Measurements from ENCODE around the gene RAB11FIP5. TPM values are rescaled to one million over a fixed set of nuclear protein-coding genes. Genes with fewer than 3 reads are reported as not detected.

RAB11FIP5 gene, protein sequence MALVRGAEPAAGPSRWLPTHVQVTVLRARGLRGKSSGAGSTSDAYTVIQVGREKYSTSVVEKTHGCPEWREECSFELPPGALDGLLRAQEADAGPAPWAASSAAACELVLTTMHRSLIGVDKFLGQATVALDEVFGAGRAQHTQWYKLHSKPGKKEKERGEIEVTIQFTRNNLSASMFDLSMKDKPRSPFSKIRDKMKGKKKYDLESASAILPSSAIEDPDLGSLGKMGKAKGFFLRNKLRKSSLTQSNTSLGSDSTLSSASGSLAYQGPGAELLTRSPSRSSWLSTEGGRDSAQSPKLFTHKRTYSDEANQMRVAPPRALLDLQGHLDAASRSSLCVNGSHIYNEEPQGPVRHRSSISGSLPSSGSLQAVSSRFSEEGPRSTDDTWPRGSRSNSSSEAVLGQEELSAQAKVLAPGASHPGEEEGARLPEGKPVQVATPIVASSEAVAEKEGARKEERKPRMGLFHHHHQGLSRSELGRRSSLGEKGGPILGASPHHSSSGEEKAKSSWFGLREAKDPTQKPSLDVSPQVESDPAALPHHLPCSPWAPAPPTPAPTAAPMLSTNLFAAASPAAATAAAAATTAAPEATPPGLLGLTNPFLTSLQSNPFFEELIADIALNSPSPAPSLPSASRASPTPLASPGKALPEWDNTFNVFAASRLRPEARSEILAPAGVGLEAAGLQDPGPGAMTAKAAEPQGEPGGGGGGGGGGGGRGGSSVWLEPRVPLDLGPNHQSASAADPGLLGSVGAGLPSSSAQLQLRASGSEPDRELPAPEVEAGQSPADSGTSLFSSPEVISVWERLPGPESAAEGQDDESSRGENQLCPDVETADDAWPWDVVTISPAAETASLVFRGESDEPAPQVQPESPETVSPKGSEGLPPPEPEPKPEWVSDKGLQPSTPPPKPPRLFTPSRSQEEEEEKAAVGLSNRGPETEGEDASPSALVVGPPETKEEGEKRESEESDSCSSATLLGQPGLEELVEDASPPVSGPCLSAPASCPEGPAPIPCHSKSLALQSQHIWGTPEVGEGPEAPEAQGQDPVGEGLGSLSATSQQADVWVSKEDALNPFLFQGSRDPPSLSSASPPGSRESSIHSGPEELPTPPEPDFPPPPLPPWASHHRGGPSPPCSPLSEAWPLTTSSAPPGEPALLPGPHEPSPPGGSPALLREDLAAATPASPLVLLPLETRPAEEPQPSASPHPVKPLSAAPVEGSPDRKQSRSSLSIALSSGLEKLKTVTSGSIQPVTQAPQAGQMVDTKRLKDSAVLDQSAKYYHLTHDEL (N-terminal part only)
- total RNA-seq: 10 to 100 TPM; 34.4 to 39.4 (median 37.3) TPM

DNA sequence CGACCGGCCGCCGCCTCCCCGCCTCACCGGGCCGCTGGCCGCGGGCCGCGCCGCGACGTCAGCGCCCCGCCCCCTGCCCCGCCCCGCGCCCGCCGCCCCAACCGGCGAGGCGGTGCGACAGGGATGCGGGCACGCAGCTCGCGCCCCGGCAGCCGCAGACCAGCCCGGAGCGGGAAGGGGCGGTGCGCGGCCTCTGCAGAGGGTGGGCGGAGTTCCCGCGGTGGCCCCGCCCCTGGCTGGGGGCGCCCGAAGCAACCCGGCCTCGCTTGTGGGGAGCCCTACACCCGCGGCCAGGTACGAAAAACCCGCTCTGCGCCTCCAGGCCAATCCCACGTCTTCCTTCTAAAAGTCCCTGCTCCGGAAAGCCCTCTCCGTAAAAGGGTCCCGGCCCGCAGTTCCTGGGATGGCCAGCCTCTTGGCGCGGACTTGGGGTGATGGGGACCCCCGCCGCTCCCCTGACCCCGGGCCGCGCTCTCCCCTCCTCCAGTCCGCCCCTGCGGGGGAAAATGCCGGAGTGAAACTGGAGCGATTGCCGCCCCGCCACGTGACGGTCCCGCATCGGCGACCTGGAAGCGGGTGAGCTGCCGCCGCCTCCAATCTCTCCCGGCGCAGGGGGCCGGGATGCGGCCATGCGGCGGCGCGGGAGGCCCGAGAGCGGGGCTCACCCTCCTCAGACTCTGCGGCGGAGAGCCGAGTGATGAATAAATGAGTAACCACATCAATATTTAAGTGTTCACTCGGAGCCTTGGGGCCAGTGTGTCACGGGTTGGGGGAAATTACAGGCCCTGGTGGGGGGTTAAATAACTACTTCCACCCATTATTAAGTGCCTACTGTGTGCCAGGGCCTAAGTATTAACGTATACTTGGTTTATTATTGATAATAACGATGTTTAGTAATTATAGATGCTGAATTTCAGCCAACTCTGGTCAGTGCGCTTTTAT is at the start of gene RAB11FIP5:
RAB11FIP5 (minus strand) TSS at position 36 of the 942 bp plus-strand sequence. CDS start 171 bp downstream, outside the sequence.
- WGBS, 2 donors: 16 to 17% methylated on average over 8 to 10 of the region's 93 CpGs
- no peaks in the 10 kb centered on the region for H3K36me3 ChIP-seq
- peak within 1 kb of the TSS; percentile 72 to 94 (median 84) for H3K4me3 ChIP-seq (replicated peaks in 1 of 3)
- H3K27ac ChIP-seq: peak within 1 kb of the TSS; percentile 54 to 91 (median 84)
- intact Hi-C loops (cut with DNase I): no loop called here
- H3K27me3 ChIP-seq: no peaks in the 10 kb centered on the region
- DNase-seq: peak; percentile 76 to 83
- H3K4me1 ChIP-seq: peaks cover 16% of the 10 kb centered on the region in 2 donors
- H3K9me3 ChIP-seq: no peaks in the 10 kb centered on the region
- TF ChIP-seq, protein P1, sequence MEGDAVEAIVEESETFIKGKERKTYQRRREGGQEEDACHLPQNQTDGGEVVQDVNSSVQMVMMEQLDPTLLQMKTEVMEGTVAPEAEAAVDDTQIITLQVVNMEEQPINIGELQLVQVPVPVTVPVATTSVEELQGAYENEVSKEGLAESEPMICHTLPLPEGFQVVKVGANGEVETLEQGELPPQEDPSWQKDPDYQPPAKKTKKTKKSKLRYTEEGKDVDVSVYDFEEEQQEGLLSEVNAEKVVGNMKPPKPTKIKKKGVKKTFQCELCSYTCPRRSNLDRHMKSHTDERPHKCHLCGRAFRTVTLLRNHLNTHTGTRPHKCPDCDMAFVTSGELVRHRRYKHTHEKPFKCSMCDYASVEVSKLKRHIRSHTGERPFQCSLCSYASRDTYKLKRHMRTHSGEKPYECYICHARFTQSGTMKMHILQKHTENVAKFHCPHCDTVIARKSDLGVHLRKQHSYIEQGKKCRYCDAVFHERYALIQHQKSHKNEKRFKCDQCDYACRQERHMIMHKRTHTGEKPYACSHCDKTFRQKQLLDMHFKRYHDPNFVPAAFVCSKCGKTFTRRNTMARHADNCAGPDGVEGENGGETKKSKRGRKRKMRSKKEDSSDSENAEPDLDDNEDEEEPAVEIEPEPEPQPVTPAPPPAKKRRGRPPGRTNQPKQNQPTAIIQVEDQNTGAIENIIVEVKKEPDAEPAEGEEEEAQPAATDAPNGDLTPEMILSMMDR (IDR thresholded peaks at IDR 0.05): no peak
- TF ChIP-seq POLR2A (IDR thresholded peaks at IDR 0.05): peak in 1 of 2 donors; percentile 44

DNA sequence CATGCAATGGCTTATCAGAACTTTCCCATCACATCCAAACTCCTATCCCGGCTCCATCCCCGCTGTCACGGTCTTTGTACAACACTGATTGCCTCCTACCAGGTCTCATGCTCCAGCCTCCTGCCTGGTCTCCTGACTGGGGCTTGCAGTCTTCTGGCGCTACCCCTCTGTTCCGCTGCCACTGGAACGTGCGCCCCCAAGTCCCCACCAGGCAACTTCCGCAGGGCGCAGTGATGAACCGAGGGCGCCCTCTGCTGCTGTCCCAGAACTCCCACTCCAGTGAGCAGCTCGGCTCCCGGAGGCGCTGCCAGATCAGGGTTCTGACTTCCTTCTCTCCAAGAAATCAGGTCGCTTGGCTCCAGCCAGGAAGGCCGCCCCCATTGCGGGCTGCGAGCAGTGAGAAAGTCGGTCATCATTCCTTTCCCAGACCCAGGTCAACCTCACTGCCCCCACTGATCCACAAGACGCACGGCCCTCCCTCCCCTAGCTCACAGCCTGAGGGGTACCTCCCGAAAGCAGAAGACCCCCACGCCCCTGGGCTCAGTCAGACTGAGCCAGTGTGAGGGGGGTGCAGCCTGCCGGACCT is 43.9 kb upstream of the RAB11FIP5 start:
- H3K27me3 ChIP-seq: peaks cover 10% of the 10 kb centered on the region
- WGBS, 2 donors: 11 to 12% methylated on average over 9 to 18 of the region's 24 CpGs
- no peak overlapping the region for H3K27ac ChIP-seq
- peaks cover 0 to 7% of the 10 kb centered on the region in 2 donors for H3K4me1 ChIP-seq
- no peaks in the 10 kb centered on the region for H3K36me3 ChIP-seq
- H3K9me3 ChIP-seq: no peaks in the 10 kb centered on the region
- intact Hi-C loops (cut with DNase I): no loop called here
- peak; percentile 52 to 53 for DNase-seq
- no peak overlapping the region for H3K4me3 ChIP-seq (replicated peaks in 1 of 3)
- TF ChIP-seq, protein P1 (IDR thresholded peaks at IDR 0.05): peak in 5 of 6 experiments; percentile 20 to 75 (median 52)
- TF ChIP-seq POLR2A (IDR thresholded peaks at IDR 0.05): no peak

DNA sequence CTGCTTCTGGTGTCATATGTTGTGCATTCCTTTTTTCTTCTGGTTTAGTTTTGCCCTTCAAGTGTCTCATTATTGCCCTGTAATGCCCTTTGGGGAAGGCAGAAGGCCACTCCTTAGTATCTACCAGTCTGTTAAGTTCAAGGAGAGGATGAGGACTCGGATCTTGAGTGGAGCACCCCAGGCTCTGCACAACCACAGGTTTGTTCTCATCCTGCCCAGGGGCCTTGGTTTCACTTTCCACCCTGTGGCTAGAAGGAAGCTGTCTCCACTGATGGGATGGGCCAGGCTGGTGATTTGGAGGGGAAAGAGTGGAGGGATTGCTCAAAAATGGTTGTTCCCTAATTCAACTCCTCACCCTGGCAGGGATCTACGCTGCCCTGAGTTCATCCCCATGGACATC is 30.2 kb upstream of the RAB11FIP5 start:
- Histone ChIP-seq H3K4me3 (replicated peaks in 1 of 3) (no peak overlapping the region), H3K27ac (no peak overlapping the region), H3K36me3 (no peaks in the 10 kb centered on the region), H3K27me3 (no peaks in the 10 kb centered on the region), H3K9me3 (no peaks in the 10 kb centered on the region), H3K4me1 (no peaks in the 10 kb centered on the region)
- intact Hi-C loops (cut with DNase I): no loop called here
- no peak for DNase-seq
- WGBS, 2 donors: 83 to 84% methylated on average over 2 of the region's 2 CpGs
- no peak for TF ChIP-seq POLR2A (IDR thresholded peaks at IDR 0.05)
- TF ChIP-seq, protein P1 (IDR thresholded peaks at IDR 0.05): no peak

DNA sequence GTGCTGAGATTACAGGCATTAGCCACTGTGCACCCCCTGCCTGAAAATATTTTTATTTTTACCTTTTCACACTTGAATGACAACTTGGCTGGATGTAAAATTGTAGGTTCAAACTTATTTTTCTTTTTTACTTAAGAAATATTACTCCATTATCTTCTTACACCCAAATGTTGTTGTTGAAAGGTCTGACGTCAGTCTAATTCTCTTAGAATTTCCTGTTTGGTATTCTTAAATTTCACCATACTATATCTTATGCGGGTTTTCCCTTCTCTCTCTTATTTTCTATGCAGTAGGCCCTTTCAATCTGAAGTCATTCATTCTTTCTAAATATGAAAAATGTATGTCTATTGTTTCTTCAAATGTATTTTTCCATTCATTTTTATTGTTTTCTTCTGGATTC is 29.1 kb upstream of the RAB11FIP5 start:
- H3K27me3 ChIP-seq: no peaks in the 10 kb centered on the region
- no peak overlapping the region for H3K4me3 ChIP-seq (replicated peaks in 1 of 3)
- no peak for DNase-seq
- no peaks in the 10 kb centered on the region for H3K4me1 ChIP-seq
- no peaks in the 10 kb centered on the region for H3K9me3 ChIP-seq
- intact Hi-C loops (cut with DNase I): no loop called here
- H3K27ac ChIP-seq: no peak overlapping the region
- 90 to 91% methylated on average over 2 of the region's 2 CpGs for WGBS, 2 donors
- TF ChIP-seq, protein P1 (IDR thresholded peaks at IDR 0.05): no peak
- H3K36me3 ChIP-seq: no peaks in the 10 kb centered on the region

Measured in thyroid gland (tissue), 4 donors.